GM18867 (cell line): Measurements from ENCODE around the gene MFAP4.

Experiments used
- ATAC-seq: cut with Tn5 transposase; IDR thresholded peaks from one replicate; pipeline ENCODE4 v1.9.1; 2021; ENCODE audit warnings: mild to moderate bottlenecking, moderate library complexity; ENCODE audit not compliant: unreplicated experiment

MFAP4 gene

DNA sequence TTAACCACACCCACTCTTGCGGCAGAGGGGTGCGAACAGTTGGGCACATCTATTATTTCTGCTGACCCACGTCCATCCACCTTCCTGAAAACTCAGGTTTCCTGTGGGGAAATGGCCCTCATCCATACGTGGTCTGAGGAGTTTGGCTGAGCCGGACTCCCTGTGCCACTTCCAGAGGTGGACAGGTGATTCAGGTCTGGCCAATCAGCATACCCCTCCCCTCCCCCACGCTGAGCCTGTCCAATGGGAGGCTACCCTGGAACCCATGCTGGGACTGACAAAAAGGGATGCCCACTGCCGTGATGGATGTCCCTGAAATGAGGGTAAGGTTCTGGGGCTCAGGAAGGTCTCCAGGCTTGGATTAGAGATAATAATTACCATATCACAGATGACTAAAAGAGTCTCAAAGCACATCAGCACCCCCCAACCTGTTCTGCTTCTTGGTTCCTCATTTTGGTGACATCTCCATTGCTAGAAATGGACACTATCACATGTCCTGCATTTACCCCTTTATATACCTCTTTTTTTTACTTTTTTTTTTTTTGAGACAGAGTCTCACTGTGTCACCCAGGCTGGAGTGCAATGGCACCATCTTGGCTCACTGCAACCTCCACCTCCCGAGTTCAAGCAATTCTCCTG lies 14.0 kb downstream of the MFAP4 start:
- ATAC-seq = no peak

DNA sequence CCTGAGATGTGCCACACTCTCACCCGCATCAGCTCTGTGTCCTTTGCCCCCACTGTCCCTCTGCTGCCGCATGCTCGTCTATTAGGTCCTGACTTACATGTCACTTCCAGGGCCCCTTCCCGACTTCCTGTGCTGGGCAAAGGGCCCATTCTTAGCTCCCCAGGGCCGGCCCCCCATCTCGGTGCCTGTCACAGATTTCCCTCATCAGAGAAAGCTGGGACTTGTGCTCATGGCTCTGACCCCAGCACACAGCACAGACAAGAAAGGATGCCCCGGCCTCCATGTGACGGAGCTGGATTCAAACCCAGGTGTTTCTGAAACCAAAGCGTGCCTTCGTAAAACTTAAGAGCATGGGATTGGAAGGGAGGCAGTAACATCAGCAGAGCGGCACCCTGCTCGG lies 14.6 kb downstream of the MFAP4 start:
- no peak for ATAC-seq

DNA sequence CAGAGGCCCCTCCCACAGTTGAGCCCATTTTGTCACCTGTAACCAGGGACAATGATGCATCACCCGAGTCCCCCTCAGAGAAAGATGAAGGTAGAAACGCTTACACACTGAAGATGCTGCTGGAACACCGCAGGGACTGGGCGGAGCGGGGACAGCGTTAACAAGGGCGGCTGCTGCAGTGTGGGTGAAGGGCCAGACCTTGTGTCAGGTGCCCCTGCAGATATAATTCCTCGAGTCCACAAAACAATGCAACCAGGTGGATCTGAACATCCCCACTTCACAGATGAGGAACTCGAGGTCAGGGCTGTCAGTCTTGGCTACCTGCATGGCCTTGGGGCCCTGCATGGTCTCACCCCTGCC lies 15.0 kb downstream of the MFAP4 start:
- no peak for ATAC-seq

DNA sequence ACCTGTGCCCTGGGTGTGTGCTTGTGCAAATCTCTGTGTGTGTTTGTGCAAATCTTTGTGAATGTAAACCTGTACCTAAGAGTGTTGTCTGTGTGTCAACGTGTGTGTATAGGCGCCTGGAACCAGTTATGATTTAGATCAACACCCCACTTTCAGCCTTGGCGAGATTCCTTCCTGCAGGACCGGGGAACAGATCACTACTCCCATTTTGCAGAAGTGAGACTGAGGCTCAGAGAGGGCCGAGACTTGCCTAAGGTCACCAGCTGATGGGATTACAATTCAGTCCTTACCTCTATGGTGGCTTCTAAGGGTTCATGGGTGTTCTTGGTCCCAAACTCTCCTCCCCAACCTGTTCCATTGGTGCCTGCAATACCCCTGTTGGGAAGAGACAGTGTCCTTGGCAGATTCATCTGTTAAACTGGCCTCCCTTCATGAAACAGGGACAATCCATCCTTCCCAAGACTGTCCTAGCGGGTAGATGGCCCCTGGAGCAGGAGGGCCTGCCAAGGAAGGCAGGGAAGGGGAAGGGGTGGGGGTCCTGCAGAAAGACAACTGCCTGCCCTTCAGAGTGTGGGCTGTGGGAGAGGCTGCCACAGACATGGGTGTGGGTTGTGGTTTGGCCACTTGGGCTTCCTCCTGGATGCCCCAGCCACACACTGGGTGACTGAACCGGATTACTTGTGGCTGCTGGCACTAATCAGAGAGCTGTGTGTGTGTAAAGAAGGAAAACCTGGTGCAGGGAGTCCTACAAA lies 15.6 kb downstream of the MFAP4 start:
- no peak for ATAC-seq

DNA sequence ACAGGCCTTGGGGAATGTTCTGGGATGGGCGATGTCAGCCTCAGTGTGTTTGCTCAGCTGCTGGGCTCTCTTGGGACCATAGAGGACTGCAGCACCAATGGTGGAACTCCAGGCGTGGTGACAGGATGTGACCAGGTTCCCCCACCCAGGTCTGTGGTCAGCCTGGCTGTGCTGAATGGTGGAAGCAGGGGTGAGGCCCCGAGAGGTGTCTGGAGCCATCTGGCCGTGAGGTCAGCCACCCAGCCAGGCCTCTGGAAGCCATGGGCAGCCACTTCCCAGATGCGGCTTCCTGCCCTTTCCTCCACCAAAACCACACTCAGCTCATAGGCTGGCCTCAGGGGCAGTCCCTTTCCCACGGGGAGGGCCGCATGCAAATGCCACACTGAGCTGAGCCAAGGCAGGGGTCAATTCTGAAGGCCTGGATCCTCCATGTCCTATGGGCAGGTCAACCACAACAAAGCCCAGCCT lies 16.5 kb downstream of the MFAP4 start:
- no peak for ATAC-seq

DNA sequence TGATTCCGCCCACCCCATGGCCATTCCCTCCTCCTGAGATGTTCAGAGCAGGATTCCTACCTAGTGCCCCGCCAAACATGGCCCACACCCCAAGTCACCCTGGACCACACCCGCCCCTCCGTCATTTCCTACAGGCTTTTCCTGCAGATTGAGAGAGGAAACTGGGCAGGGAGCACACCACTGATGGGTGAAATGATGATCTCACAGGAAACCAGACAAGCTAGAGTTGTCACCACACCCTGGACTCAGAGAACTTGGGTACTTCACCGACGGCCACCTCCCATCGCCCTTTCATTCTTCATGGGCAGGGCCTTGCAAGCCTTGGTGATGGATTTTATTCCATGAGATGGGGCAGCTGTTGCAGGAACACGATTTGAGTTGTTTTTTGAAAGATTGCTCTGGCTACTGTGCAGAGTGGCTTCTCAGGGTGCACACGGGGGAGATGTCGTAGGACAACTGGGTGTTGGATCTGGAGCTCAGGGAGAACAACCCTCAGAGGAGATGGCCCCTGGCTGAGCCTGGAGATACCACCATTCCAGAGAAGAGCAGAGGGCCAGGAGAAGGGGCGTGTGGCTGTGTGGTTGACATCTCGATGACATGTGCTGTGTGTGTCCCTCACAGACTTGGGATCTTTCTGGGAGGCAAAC lies 17.0 kb downstream of the MFAP4 start:
- no peak for ATAC-seq

DNA sequence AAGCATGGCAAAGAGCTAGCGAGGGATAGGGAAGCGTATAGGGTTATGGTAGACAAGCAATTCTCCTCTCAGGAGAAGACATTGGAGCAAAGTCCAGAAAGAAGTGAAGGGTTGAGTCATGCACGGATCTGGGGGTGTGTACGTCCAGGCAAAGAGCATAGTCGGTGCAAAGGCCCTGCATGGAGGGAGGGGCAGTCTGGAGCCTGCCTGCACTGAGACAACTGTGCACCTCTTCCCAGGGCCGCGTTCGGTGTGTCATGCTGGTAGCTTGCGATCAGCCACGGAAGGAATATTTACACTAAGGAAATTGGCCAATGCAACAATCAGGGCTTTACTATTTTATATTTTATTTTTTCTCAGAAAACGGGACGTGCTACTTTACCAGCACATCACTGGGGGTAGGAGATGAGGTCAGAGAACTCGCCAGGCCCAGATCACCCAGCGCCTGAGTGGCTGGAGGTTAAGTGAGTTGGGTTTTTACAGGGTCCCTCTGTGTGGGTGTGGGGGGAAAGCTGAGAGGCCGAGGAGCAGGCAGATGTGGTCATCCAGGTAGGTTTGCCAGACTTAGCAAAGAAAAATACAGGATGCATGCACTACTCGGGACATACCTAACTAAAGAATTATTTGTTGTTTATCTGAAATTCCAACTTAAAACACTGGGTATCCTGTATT lies 17.7 kb downstream of the MFAP4 start:
- no peak for ATAC-seq

DNA sequence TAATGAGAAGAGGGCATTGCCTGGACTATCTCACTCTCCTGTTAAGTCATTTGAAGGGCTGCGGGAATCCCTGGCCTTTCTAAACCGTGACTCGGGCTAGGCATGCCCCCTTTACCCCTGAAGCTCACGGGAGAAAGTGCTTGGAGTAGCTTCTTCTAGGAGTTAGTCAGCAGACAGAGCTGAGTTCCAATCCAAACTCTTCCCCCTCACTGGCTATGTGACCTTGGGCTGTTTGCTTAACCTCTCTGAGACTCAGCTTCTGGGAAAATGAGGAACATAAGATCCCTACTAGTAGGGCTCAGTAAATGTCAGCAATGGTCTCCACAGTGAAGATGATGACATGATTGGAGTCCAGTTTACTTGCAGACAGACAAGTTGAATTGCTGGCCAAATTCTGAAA lies 18.8 kb downstream of the MFAP4 start:
- no peak for ATAC-seq

DNA sequence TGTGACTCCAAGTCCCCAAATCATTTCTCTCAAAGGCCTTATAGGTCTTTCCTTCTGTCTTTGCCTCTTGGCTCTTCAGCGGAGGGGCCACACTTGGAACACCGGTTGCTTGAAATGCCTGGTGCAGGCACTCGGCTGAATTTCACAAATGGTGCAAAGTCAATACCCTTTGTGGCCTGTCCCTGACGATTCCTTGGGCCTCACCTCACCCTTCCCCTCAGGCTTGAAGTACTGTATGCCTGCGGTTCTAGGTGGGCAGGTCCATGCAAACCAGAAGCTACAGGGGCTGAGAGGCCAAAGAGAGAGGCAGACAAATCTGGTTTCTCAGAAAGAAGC lies 20.4 kb downstream of the MFAP4 start:
- ATAC-seq = no peak

DNA sequence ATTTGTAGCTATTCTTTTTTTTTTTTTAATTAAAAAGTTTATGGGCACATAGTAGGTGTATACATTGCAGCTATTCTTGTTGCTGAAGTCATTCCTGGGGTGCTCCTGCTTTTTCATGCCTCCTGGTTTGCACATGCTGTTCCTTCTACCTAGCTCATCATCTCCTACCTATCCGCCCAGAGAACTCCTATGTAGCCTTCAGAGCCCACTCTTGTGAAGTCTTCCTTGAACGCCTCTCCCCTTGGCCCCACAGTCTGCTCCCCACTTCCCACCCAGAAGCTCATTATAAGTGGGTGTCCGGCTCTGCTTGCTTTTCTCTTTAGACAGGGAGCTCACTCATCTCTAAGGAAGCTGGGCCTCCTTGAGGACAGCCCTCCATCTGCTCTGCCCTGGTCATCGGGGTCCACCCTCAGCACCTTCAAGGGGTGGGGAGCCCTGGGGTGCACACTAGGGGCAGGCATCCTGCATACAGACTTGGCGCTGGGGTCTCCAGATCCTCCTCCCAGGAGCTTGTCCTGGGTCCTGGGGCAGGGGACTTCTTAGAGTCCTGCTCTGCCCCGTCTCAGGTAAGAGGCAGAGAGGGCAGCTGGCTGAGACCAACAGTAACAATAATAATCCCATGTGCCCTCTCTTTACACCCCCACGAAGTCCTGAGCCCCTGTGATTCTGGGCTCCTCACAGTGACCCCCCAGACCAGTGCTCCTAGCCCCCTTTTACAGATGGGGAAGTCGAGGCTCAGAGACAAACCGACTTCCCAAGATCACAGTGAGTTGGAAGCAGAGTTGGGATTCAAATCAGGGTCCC lies 21.0 kb downstream of the MFAP4 start:
- ATAC-seq = no peak

DNA sequence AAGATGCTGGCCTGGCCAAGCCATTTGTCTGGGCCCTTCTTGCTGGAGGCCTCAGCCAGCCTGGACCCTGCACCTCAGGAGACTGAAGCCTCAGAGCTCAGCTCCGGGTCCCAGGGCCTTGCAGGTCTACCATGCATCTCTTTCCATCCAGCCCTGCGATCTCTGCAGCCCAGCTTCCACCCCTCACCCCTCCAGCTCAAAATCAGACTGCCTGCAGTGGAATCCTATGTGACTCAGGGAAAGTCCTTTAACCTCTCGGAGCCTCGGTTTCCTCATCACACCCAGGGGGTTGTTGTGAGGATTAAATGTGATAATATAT lies 21.5 kb downstream of the MFAP4 start:
- no peak for ATAC-seq

DNA sequence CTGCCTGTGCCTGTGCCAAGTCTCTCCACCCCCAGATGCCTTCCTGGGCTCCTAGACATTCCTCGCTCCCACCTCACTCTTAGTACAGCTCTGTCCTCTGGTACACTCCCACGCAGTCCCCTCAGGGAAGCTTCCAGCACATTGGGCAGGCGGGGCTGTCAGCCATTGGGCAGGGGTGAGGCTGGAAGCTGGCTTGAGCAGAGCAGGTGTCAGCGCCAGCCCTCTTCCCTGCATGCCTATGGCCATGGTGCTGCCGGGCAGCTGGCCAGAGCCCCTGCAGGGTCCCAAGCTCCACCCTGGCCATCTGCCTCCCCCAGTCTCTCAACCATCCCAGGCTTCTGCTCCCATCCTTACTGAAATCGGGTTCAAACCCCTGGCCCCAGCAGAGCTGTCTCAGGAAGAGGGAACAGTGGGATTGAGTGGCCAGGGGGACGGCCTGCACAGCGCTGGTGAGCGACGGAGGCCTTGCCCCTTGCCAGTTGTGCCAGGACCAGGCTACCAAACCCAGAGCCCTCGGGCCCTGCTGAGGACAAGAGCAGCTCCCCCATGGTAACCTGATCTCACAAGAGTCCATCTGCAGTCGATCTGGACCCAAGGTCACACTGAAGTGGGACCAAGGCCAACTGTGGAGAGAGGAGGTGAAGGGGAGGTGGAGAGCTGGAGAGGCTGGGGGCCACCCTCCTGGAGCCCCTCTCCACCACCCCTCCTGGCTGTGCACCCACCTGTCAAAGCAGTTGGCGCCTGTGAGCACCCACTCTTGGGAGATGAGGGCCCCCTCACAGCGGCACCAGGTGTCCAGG lies 22.1 kb downstream of the MFAP4 start:
- no peak for ATAC-seq

DNA sequence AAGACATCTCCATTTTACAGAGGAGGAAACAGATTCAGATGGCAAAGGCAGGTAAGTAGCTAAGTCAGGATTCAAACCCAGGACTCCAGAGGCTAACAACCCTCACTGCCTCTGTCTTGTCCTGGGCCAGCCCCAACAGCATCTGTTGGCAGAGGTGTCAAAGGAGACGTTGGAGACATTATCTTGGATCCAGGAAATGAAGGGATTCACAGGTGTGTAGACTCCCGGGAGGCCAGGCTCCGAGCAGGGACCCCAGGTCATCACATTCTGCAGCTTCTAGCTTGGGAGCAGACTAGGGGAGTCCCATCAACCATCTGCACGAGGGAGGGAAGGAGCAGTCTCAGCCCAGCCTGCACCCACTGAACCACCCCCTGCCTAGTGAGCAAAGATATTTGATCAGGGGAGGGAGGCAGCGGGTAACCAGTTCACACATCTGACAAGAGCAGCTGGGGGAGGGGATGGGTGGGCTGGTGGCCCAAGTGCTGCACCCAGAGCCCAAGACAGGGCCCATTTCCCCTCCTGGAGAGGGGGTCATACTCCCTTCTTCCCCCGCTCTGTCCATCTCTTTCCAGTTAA lies 23.4 kb downstream of the MFAP4 start:
- no peak for ATAC-seq

DNA sequence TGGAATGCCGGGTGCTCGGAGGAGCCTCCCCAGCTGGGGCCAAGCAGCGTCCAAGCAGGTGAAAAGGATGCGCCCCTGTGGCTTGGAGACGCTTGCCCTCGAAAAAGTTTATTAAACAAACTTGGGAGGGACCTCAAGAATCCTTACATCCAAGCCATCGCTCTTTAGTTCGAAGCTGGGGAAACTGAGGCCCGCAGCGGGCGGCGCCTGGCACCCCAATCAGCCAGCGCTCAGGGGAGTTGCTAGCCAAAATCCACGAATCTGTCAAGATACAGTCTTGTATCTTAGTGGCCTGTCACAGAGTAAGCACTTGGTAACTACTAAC lies 23.9 kb downstream of the MFAP4 start:
- no peak for ATAC-seq

DNA sequence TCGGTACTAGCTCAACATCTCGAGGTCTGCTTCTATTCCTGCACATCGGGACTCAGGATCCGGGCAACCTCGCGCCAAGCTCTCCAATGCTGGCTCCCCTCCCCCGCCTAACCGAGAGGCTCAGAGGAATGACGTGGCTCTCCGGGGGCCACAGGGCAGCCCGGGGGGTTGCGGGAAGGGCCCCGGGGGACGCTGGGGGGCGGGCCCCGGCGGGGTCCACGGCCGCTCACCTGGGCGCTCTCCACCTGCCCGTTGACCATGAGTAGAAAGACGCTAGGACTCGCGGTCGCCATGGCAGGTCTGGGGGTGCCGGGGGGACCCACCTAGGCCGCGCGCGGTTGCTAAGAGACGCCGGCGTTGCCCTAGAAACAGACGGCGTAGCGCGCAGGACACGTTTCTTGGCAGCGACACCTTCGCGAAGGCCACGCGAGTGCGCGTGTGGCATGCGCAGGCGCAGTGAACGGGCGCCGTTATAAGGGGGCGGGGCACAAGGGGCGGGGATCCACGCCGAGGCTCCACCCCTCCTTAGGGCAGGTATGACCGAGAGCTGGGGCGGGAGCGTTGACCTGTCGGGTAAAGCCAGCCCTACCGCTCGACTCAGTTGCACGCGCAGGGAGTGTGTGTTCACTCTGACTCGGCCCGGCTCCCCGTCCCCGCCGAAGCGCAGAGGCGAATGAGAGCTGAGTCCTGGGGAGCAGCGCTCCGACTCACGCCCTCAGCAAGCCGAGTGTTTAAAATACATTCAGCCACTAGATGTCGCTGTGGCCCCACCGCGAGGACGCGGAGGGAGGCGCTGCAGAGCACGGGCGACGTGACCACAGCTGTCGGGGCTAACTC lies 24.5 kb downstream of the MFAP4 start, which contains the start of gene B9D1:
Gene B9D1 (minus strand): TSS at position 447 of the 837 bp plus-strand sequence. CDS start 154 bp downstream, at position 293.
- ATAC-seq = peak; percentile 77

DNA sequence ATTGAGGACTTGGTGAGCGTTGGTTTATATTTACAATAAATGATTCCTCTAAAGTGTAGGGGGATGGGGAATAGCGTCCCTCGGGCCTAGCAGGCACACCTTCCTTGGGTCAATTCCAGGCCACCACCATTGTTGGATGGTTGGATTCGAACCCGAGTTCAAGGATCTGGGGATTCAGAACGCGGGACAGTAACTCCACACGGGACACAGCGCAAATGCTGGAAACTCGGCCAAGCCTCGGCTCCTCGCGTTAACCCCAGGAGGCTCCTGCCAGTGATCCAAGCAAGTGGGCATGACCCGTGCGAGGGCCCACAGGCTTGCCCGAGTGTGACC lies 25.1 kb downstream of the MFAP4 start:
- no peak for ATAC-seq

DNA sequence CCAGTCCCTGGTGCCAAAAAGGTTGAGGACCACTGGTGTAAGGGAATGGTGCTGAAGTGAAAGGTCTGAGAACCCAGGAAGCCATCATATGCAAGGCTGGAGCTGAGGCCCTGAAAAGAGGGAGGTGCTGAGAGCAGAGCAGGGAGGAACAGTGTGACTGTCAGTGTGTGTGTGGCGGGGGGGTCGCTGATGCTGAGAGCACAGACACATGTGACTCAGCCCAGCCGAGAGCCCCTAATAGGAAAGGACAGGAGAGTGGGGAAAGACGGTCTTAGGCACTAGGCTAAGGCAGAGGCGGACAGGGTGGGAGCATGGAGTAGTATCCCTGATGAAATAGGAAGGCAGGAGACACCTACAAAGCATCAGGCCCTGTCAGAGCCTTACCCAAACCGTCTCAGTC lies 25.7 kb downstream of the MFAP4 start:
- no peak for ATAC-seq

DNA sequence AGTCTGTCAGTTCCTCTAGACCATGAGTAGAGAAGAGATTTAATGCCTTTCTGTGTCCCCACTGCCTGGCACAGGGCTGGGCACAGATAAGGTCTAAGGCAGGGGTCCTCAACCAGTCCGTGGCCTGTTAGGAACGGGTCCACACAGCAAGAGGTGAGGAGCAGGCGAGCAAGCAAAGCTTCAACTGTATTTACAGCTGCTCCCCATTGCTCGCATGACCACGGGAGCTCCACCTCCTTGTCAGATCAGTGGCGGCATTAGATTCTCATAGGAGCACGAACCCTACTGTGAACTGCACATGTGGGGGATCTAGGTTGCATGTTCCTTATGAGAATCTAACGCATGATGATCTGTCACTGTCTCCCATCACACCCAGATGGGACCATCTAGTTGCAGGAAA lies 26.2 kb downstream of the MFAP4 start:
- ATAC-seq = no peak

DNA sequence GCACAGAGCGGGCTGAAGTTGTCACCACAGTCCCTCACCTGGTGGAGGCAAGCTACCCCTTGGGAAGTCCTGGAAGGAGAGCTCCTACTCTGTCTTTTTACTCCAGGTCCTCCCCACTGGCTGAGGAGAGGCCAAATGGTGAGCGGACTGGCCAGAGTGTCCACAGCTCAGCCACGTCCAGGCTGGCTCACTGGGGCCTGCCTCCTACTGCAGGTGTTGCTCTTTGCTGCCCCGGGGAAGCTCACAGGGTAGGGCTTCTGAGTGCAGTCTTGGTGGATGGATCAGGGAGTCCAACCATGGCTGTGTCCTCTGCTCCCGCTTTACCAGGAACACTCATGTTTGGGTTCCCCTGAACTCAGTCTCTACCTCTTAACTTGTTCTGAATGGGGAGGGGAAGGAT lies 27.1 kb downstream of the MFAP4 start:
- ATAC-seq = no peak
